ENCODE data around the gene ZER1. TPM values are rescaled to one million over a fixed set of nuclear protein-coding genes. Genes with fewer than 3 reads are reported as not detected.
"Not testable (repeated sequence)": the region's sequence is repeated elsewhere in the genome, so short reads cannot be mapped to it uniquely, and the experiment has no call there.

ZER1 gene
- 10.4 and 19.8 TPM in 2 replicates for total RNA-seq

GRCh38 chr9:128771745-128772519 lies at the start of gene ZER1:
ZER1 (minus strand) TSS chr9:128771927; CDS start chr9:128755565, 16,362 bp downstream.
- DNase-seq (ENCODE audit: low read depth in 2 of 2), result peak; percentile 51 to 92

GRCh38 chr9:128820665-128821583 lies 49.2 kb upstream of the ZER1 start:
- no peak for DNase-seq (ENCODE audit: low read depth in 2 of 2)

- DNase-seq (ENCODE audit: low read depth in 2 of 2), result no peak
These were observed 48.3 kb upstream of the ZER1 start for GRCh38 chr9:128819716-128820664.

GRCh38 chr9:128818839-128819715 lies 47.4 kb upstream of the ZER1 start:
- DNase-seq (ENCODE audit: low read depth in 2 of 2), result peak in 1 of 2 donors; percentile 38

- DNase-seq (ENCODE audit: low read depth in 2 of 2), result peak; percentile 88 to 97
These were observed 46.5 kb upstream of the ZER1 start, which contains the start of gene ENDOG for GRCh38 chr9:128818099-128818838. ENDOG (plus strand) TSS chr9:128818500; CDS start chr9:128818685, 185 bp downstream.

GRCh38 chr9:128810873-128811272 lies 39.1 kb upstream of the ZER1 start:
- DNase-seq (ENCODE audit: low read depth in 2 of 2), result no peak

- no peak for DNase-seq (ENCODE audit: low read depth in 2 of 2)
These were observed 38.1 kb upstream of the ZER1 start for GRCh38 chr9:128809831-128810230.

GRCh38 chr9:128809036-128809599 lies 37.4 kb upstream of the ZER1 start:
- DNase-seq (ENCODE audit: low read depth in 2 of 2), result no peak

GRCh38 chr9:128808543-128808942 lies 36.8 kb upstream of the ZER1 start:
- DNase-seq (ENCODE audit: low read depth in 2 of 2), result no peak

- DNase-seq (ENCODE audit: low read depth in 2 of 2), result no peak
These were observed 36.1 kb upstream of the ZER1 start for GRCh38 chr9:128807827-128808226.

- DNase-seq (ENCODE audit: low read depth in 2 of 2), result no peak
These were observed 33.9 kb upstream of the ZER1 start for GRCh38 chr9:128805661-128806060.

GRCh38 chr9:128802482-128802881 lies 30.8 kb upstream of the ZER1 start:
- DNase-seq (ENCODE audit: low read depth in 2 of 2), result no peak

GRCh38 chr9:128800061-128800460 lies 28.3 kb upstream of the ZER1 start:
- no peak for DNase-seq (ENCODE audit: low read depth in 2 of 2)

- no peak for DNase-seq (ENCODE audit: low read depth in 2 of 2)
These were observed 27.2 kb upstream of the ZER1 start for GRCh38 chr9:128798896-128799295.

GRCh38 chr9:128794961-128795360 lies 23.2 kb upstream of the ZER1 start:
- DNase-seq (ENCODE audit: low read depth in 2 of 2), result not testable (repeated sequence)

- no peak for DNase-seq (ENCODE audit: low read depth in 2 of 2)
These were observed 21.4 kb upstream of the ZER1 start for GRCh38 chr9:128792978-128793686.

- no peak for DNase-seq (ENCODE audit: low read depth in 2 of 2)
These were observed 20.4 kb upstream of the ZER1 start for GRCh38 chr9:128792134-128792533.

- DNase-seq (ENCODE audit: low read depth in 2 of 2), result no peak
These were observed 18.8 kb upstream of the ZER1 start for GRCh38 chr9:128790536-128790935.

Measured in dermis microvascular lymphatic vessel endothelial cell (primary cell).